GM19324 (cell line): ENCODE results near the gene MPC2.
"Not testable (repeated sequence)": the region's sequence is repeated elsewhere in the genome, so short reads cannot be mapped to it uniquely, and the experiment has no call there.

Experiments used
- ATAC-seq: cut with Tn5 transposase; IDR thresholded peaks from one replicate; pipeline ENCODE4 v1.9.1; 2021; ENCODE audit warnings: mild to moderate bottlenecking, moderate library complexity; ENCODE audit not compliant: unreplicated experiment, low FRiP score

MPC2 gene

GRCh38 chr1:167910530-167910929, 26.3 kb downstream of the MPC2 start:
- ATAC-seq: no peak

- ATAC-seq: peak; percentile 66
These were observed 27.1 kb downstream of the MPC2 start for GRCh38 chr1:167909691-167910180.

GRCh38 chr1:167905671-167906070, 31.2 kb downstream of the MPC2 start:
- no peak for ATAC-seq

GRCh38 chr1:167905182-167905581, 31.7 kb downstream of the MPC2 start:
- ATAC-seq: no peak

DNA sequence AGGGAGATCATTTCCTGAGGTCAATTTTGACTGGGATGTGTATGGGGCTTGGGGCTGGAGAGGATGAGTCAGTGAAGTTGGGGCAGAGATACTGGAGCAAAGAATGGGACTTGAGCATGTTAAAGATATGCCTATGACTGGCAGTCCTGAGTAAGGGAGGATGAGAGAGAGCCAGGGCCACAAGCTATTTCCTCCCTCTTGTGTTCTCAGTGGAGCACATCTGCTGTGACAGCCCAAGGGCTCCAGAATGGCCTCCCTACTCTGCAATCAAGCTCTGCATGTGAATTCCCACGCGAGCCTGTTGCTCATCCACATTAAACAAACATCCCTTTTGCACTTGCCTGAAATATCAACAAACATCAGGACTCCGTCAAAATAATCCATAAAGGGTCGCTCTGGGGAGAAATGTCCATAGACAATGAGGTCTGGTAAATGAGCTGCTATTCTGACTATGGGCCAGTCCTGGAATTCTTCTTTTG, 32.2 kb downstream of the MPC2 start:
- no peak for ATAC-seq

DNA sequence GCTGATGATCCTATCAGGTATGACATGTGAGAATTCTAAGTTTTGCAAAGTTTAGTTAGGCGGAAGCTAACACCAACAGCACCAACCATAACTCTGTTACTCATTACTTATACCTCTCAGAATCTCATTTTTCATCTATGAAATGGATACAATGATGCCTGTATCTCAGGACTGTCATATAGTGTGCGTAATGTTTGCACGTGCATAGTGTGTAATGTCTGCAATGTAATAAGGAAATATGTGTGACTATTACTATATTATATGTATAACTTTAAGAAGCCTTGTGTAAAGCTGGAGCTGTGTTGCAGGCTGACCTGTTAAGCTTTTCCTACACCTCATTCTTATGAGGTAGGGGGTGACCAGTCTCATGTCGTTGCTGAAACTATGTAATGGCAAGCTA, 36.0 kb downstream of the MPC2 start:
- ATAC-seq: no peak

DNA sequence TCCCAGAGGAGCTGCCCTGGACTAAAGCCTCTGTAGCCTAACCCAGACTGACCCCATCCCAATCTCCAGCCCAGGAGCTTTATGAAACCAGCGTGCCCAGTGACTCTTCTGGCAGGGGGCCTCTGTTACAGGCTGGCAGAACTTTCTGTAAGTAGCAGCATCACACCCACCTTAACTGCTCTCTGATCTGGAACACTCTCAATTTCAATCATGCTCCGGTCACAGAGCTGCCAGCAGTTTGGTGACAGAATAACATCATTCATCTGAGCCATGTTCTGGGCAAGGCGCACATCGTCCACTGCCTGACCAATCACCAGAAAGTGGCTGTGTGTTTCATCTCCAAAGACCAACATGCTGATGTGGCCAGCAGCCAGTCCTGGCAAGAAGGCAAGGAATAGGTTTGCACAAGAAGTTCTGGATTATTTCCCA, 37.6 kb downstream of the MPC2 start:
- ATAC-seq: peak; percentile 56

- no peak for ATAC-seq
These were observed 38.2 kb downstream of the MPC2 start for GRCh38 chr1:167898578-167899222.

DNA sequence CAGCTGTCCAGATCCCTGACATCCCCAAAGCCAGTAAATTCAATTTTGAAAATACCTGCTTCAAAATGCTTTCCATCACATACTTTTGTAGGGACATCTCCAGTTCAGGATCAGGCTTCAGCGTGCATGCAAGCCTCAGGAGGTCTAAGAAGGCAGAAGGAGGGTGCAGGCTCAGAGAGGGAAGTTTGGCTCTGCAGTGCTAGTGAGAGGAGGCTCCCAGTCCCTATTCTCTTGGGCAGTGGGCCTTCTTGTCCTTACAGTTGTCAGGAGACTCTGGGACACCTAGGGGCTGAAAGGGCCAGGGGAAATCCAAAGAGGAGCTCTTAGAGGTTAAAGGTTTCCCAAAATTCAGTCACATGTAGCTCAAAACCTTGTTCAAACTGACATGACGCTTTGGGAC, 43.1 kb downstream of the MPC2 start:
- no peak for ATAC-seq

GRCh38 chr1:167890400-167890799, 46.5 kb downstream of the MPC2 start:
- no peak for ATAC-seq

DNA sequence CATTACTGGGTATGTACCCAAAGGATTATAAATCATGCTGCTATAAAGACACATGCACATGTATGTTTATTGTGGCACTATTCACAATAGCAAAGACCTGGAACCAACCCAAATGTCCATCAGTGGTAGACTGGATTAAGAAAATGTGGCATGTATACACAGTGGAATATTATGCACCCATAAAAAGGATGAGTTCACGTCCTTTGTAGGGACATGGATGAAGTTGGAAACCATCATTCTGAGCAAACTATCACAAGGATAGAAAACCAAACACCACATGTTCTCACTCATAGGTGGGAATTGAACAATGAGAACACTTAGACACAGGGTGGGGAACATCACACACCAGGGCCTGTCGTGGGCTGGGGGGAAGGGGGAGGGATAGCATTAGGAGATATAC, 49.7 kb downstream of the MPC2 start:
- not testable (repeated sequence) for ATAC-seq

DNA sequence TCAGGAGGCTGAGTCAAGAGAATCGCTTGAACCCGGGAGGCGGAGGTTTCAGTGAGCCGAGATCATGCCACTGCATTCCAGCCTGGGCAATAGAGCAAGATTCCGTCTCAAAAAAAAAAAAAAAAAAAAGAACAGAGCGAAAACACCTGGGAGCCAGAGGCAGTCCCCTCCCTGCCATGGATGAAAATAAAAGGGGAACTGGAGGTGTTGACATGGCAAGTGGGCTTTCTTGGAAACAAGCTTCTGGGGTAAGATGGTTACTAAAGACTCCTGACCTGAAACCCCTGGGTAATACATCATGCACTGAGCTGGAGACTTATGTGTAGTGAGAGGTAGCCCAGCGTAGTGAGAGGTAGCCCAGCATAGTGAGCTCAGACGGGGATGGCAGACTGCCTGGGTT, 54.5 kb downstream of the MPC2 start:
- no peak for ATAC-seq

- no peak for ATAC-seq
These were observed 55.1 kb downstream of the MPC2 start for GRCh38 chr1:167881786-167882185.

- no peak for ATAC-seq
These were observed 55.8 kb downstream of the MPC2 start for GRCh38 chr1:167881069-167881468.

GRCh38 chr1:167880580-167881021, 56.3 kb downstream of the MPC2 start:
- no peak for ATAC-seq

DNA sequence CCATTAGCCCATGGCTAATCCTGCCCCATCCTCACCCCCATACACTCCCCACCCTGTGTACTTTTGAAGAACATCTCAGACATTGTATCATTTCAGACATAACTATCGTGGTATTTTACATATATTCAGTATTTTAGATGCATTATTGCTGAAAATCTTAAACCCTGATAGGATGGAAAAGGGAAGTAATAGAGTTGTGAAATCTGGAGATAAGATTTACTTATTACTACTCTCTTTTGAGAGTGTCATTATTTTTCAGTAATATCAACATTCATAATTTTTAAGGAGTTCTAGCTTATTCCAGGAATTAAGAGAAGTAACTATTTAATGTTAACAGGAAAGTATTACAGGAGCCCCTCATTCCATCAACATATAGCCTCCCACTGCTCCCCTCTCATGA, 57.4 kb downstream of the MPC2 start:
- no peak for ATAC-seq

DNA sequence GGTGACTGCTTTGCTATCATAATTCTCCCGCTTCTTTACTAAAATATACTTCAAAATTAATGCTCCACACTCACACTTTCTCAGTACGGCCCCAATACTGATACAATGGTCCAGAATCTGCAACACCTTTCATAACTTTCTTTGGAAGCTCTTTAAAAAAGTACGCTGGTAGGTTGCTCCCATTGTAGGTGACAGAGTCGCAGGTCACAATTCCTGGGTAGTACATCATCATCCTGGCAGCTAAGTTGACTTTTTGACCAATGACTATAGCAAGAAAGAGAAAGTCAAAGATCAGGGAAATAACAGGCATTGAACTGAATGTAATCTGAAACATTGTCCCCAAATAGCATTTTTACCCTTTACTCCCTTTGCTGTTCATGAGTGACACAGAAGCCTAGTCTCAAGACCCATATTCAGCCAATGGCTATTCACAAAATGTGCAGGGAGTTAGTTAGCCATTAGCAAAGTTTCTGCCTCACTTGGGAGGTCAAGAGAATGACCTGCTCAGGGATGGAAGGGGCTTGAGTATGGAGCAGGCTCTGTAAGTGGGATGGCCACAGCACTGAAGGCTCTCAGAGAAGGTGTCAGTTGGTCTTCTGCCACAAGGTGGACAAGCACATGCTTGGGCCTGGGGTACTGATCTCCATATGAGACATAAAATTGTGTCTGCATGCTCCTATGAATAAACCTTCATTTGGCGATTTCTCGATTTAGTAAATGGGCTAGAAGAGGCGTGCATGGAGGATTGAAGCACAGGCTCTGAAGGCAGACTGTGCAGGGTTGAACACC, 58.3 kb downstream of the MPC2 start:
- ATAC-seq: no peak

GRCh38 chr1:167876597-167877175, 60.2 kb downstream of the MPC2 start:
- no peak for ATAC-seq

GRCh38 chr1:167871331-167871730, 65.5 kb downstream of the MPC2 start:
- no peak for ATAC-seq

DNA sequence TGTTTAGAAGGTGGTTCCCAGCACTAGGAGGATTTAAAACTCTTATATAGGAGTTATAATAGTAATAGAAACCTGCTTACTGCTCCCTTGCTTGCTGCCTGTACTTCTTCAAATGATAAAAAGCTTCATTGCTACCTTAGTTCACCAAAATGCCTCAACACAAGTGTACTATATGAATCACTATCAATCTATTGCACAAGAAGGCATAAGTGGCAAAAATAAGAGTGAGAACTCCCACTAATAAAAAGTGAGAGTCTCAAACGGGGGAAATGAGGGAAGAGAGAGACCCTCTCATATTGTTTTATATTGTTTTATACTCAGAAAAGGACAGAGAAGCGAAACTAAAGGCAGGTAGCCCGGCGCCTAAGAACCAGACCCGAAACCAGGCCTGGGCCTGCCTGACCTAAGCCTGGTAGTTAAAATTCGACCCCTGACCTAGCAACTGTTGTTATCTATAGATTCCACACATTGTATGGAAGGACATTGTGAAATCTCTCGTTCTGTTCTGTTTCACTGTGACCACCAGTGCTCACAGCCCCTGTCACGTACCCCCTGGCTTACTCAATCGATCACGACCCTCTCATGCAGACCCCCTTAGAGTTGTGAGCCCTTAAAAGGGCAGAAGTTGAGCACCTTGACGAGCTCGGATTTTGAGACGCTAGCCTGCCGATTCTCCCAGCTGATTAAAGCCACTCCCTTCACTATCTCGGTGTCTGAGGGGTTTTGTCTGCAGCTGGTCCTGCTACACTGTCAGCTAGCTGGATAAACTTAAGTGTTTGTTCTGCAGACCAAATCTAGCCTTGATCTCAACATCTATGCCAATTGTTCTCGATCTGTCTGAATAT, 67.5 kb downstream of the MPC2 start:
- ATAC-seq: not testable (repeated sequence)
